GM19240 (cell line): ENCODE results near the gene PSMA6.
"Not testable (repeated sequence)": the region's sequence is repeated elsewhere in the genome, so short reads cannot be mapped to it uniquely, and the experiment has no call there.

Experiments
- DNase-seq: peaks from one replicate; pipeline ENCODE4 v3.0.0; 2011; ENCODE audit warnings: low spot score; ENCODE audit not compliant: insufficient read length

Gene PSMA6

GRCh38 chr14:35284506-35284905 is 7.7 kb upstream of the PSMA6 start:
- no peak for DNase-seq

- DNase-seq = peak; percentile 33
These were observed 6.8 kb upstream of the PSMA6 start for GRCh38 chr14:35285168-35286002.

GRCh38 chr14:35286003-35286600 is 6.1 kb upstream of the PSMA6 start:
- no peak for DNase-seq

- DNase-seq = no peak
These were observed 5.5 kb upstream of the PSMA6 start for GRCh38 chr14:35286707-35287106.

- DNase-seq = no peak
These were observed 4.7 kb upstream of the PSMA6 start for GRCh38 chr14:35287431-35288013.

GRCh38 chr14:35289623-35290022 is 2.6 kb upstream of the PSMA6 start:
- no peak for DNase-seq

GRCh38 chr14:35292770-35293561 is 784 bp downstream of the PSMA6 start:
- DNase-seq = no peak

- DNase-seq = no peak
These were observed 3.6 kb downstream of the PSMA6 start for GRCh38 chr14:35295845-35296161.

- no peak for DNase-seq
These were observed 4.4 kb downstream of the PSMA6 start for GRCh38 chr14:35296545-35296944.

GRCh38 chr14:35297706-35298105 is 5.5 kb downstream of the PSMA6 start:
- no peak for DNase-seq

GRCh38 chr14:35298351-35298750 is 6.2 kb downstream of the PSMA6 start:
- DNase-seq = no peak

GRCh38 chr14:35299708-35300107 is 7.5 kb downstream of the PSMA6 start:
- DNase-seq = no peak

- no peak for DNase-seq
These were observed 8.0 kb downstream of the PSMA6 start for GRCh38 chr14:35300228-35300627.

- DNase-seq = not testable (repeated sequence)
These were observed 9.2 kb downstream of the PSMA6 start for GRCh38 chr14:35301334-35301733.

GRCh38 chr14:35301735-35302528 is 9.8 kb downstream of the PSMA6 start:
- DNase-seq = no peak

GRCh38 chr14:35303149-35303935 is 11.2 kb downstream of the PSMA6 start:
- no peak for DNase-seq

GRCh38 chr14:35304812-35305462 is 12.8 kb downstream of the PSMA6 start:
- no peak for DNase-seq

GRCh38 chr14:35305633-35306032 is 13.5 kb downstream of the PSMA6 start:
- DNase-seq = no peak

- DNase-seq = no peak
These were observed 13.9 kb downstream of the PSMA6 start for GRCh38 chr14:35306114-35306513.

- DNase-seq = no peak
These were observed 25.6 kb downstream of the PSMA6 start for GRCh38 chr14:35317820-35318219.
